ENCODE data around the gene NEDD4L. TPM values are rescaled to one million over a fixed set of nuclear protein-coding genes. Genes with fewer than 3 reads are reported as not detected.

The NEDD4L gene
- total RNA-seq, 3 donors from 2014 or later: 161 to 309 (median 256) TPM

DNA sequence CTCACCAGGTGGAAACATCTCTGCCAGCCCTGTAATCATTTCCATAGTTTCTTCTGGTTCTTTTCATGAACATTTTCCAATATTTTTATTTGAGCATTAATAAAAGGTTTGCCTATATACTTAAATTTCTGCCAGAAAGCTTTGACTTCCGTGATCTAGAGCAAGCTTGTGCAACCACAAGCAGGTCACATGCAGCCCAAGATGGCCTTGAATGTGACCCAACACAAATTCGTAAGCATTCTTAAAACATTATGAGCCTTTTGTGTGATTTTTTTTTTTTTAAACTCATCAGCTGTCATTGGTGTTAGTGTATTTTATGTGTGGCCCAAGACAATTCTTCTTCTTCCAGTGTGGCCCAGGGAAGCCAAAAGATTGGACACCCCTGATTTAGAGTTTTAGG, 51.6 kb downstream of the NEDD4L start:
- Histone ChIP-seq H3K36me3 (ENCODE audit: low read depth) (no peaks in the 10 kb centered on the region), H3K4me1 (ENCODE audit: low read depth) (peaks cover 37% of the 10 kb centered on the region), H3K9me3 (no peaks in the 10 kb centered on the region), H3K4me3 (no peak overlapping the region)
- TF ChIP-seq, protein P1, sequence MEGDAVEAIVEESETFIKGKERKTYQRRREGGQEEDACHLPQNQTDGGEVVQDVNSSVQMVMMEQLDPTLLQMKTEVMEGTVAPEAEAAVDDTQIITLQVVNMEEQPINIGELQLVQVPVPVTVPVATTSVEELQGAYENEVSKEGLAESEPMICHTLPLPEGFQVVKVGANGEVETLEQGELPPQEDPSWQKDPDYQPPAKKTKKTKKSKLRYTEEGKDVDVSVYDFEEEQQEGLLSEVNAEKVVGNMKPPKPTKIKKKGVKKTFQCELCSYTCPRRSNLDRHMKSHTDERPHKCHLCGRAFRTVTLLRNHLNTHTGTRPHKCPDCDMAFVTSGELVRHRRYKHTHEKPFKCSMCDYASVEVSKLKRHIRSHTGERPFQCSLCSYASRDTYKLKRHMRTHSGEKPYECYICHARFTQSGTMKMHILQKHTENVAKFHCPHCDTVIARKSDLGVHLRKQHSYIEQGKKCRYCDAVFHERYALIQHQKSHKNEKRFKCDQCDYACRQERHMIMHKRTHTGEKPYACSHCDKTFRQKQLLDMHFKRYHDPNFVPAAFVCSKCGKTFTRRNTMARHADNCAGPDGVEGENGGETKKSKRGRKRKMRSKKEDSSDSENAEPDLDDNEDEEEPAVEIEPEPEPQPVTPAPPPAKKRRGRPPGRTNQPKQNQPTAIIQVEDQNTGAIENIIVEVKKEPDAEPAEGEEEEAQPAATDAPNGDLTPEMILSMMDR (IDR thresholded peaks at IDR 0.05): no peak
- DNase-seq: no peak
- intact Hi-C loops (cut with DNase I, micrococcal nuclease): no loop called here
- no peak for ATAC-seq

DNA sequence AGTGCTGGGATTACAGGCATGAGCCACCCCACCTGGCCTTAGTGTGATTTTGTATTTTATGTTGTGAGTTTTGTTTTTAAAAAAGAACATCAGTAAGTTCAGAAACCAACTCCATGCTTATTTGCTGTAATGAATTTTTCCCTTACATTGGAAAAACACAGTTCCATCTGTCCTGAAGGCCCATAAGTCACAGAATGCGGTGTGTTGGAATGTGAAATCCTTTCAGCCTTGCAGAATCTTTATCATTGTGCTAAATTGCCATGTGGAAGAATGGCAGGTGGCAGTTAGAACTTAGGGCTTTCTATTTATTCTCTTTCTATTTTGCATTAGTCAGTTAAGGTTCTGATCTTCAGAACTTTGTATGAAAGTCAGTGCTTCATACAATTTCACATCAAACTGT, 52.6 kb downstream of the NEDD4L start:
- DNase-seq: no peak
- H3K4me3 ChIP-seq: no peak overlapping the region
- TF ChIP-seq, protein P1 (IDR thresholded peaks at IDR 0.05): no peak
- no peaks in the 10 kb centered on the region for H3K9me3 ChIP-seq
- H3K36me3 ChIP-seq (ENCODE audit: low read depth): no peaks in the 10 kb centered on the region
- H3K4me1 ChIP-seq (ENCODE audit: low read depth): peaks cover 40% of the 10 kb centered on the region
- intact Hi-C loops (cut with DNase I, micrococcal nuclease): no loop called here
- ATAC-seq: no peak

DNA sequence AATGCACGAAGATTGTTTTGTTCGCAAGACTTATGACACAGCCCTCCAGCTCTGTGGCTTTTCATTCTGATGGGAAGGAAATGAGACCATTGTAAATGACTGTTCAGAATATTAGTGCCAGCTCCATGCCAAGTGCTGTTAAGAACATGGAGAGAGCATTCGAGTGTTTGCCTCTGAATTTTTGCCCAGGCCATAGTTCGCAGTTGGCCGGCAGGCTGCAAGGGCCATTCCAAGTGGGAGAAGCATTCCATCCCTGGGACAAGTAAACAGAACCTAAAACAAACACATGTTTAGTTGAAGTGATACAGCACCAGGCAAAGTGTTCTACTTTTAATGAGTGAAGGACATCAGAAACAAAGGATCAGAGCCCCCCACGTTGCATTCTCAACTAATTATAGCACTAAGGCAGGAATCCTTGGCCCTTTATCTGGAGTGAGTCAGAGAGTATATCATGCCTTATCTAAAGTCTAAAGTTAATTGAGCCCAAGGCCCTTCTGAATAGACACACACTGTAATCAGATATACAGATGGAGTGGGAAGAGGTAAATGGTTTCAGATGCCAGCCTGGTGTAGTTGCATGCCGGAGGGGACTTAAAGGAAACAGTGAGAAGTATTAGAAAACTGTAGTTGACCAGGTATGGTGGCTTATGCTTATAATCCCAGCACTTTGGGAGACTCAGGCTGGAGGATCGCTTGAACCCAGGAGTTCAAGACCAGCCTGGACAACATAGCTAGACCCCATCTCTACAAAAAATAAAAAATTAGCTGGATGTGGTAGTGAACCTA, 53.3 kb downstream of the NEDD4L start:
- Histone ChIP-seq H3K9me3 (no peaks in the 10 kb centered on the region), H3K4me1 (ENCODE audit: low read depth) (peaks cover 40% of the 10 kb centered on the region), H3K36me3 (ENCODE audit: low read depth) (no peaks in the 10 kb centered on the region), H3K4me3 (no peak overlapping the region)
- intact Hi-C loops (cut with DNase I, micrococcal nuclease): no loop called here
- DNase-seq: no peak
- peak; percentile 80 for ATAC-seq
- TF ChIP-seq, protein P1 (IDR thresholded peaks at IDR 0.05): no peak

DNA sequence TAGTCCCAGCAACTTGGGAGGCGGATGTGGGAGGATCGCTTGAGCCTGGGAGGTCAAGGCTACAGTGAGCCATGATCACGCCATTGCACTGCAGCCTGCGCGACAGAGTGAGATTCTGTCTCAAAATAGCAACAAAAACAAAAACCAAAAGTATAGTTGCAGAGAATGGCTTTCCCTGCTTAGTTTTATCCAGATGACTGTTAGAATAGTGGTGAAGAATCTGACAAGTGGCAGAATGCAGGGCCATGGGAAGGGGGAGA, 53.8 kb downstream of the NEDD4L start:
- DNase-seq (no peak), ATAC-seq (no peak)
- Histone ChIP-seq H3K9me3 (no peaks in the 10 kb centered on the region), H3K36me3 (ENCODE audit: low read depth) (no peaks in the 10 kb centered on the region), H3K4me3 (no peak overlapping the region), H3K4me1 (ENCODE audit: low read depth) (peaks cover 40% of the 10 kb centered on the region)
- TF ChIP-seq, protein P1 (IDR thresholded peaks at IDR 0.05): no peak
- intact Hi-C loops (cut with DNase I, micrococcal nuclease): no loop called here

DNA sequence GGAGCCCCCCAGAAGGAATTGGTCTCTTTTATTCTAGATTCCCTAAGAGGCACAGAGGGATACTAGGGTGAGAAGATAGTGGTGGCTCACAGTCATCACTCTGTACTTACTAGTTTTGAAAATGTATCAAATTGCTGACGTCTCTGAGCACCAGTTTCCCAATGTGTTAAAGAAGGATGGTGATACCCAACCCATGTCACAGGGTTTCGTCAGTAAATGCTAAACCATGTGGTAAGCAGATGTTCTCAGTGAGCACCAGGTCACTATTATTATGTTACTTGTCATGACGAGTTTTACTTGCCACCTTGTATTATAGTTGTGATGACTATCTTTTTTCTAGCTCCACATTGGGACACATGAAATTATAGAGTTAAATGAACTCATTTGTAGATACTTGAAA, 54.7 kb downstream of the NEDD4L start:
- H3K4me1 ChIP-seq (ENCODE audit: low read depth): peaks cover 34% of the 10 kb centered on the region
- ATAC-seq: no peak
- intact Hi-C loops (cut with DNase I, micrococcal nuclease): no loop called here

More for the DNA sequence above, 54.7 kb downstream of the NEDD4L start:
- Histone ChIP-seq H3K9me3 (no peaks in the 10 kb centered on the region), H3K4me3 (no peak overlapping the region), H3K36me3 (ENCODE audit: low read depth) (no peaks in the 10 kb centered on the region)
- no peak for DNase-seq
- TF ChIP-seq, protein P1 (IDR thresholded peaks at IDR 0.05): no peak
